ELR (cell line): Measurements from ENCODE around the gene NPC1L1.
A peak's percentile ranks its signal among the peaks of the same experiment; 100 is the strongest.

Experiments used
- DNase-seq: peaks from one replicate; pipeline ENCODE4 v3.0.0-alpha.2; 2015; ENCODE audit warnings: low read depth

The NPC1L1 gene

GRCh38 chr7:44498230-44498954, 42.7 kb downstream of the NPC1L1 start:
- no peak for DNase-seq

DNA sequence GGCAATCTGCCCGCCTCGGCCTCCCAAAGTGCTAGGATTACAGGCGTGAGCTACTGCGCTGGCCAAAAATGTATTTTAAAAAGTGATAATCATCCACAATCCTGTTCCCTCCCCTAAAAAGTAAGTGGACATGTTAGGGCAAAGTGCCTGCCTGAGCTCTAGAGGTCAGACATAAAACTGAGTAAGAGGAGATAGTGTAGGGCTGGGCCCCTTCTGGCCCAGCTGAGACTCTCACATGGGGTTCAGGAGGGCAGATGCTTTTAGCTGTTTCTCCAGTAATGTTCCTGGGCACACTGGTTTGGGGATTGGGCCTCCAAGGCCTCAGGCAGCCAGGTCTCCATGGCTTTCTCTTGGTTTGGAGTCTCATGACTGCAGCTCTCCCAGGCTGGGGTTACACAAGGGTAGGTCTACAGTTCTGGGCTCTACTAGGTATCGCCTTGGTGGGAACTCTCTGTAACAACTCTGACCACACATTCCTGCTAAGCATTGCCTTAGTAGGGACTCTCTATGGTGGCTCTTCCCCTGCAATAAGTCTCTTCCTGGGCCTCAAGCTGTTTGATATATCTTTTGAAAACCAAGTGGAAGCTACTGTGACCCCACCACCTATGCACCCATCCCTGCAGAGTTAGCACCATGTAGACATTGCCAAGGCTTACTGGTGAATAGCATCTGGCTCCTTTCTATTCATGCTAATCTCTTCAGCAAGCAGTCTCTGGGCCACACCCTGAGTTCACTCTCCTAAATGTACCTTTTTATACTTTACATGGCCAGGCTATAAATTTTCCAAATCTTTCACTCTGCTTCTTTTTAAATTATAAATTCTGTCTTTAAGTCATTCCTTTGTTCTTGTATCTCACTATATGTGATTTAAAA, 43.7 kb downstream of the NPC1L1 start:
- no peak for DNase-seq

- DNase-seq, result no peak
Measured at GRCh38 chr7:44496385-44496784, 44.7 kb downstream of the NPC1L1 start.

GRCh38 chr7:44494960-44495359, 46.2 kb downstream of the NPC1L1 start:
- no peak for DNase-seq

DNA sequence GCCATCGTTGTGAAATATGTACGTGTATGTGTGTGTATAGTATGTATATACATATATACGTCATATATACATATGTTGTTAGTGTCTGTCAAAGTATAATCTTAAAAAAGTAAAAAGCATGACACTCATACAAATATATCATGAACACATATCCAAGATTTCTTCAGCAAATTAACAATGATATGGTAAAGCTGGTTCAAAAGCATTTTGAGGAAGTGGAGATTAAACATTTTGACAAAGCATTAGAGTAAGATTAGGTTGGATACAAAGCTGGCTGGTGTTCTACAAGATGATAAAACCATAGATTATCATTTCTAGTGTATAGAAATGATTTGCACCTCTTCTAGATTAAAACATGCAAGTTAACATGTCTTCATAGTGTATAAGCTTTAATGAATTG, 49.9 kb downstream of the NPC1L1 start:
- DNase-seq, result no peak

DNA sequence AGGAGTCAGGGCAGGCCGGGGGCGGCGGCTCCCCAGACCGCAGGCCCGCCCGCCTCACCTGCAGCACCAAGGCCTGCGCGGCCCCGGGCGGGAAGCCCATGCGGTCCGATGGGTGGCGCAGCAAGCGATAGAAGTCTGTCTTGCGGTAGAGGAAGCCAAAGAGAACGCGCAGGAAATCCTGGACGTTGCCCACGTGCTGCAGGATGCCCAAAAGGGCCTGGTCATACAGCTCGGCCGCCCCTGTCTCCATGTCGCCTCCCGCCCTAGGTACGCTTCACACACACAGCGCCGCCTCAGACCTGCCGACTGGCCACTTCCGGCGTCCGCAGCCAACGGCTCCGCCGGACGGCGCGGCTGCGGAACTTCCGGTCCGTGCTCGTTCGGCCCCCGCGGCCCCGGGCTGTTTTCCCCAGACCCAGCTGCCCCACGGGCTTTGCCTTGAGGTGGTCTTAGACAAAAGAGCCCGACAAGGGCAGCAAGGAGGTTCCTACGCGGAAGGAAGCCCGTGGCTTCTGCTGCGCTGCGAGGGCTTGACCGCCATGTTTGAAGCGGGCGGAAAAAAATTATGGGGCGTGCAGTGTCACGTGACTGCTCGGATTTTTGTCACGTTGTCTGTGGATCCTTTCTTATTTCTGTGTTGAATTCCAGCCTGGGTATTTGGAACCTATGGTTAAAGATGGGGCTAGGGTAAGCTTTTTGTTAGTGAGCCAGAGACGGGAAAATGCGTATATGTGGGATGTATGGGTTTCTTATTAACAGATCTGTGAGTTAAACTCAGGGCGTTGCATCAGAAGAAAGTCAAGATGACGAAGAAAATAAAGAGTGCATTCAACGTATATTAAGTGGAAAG, 50.6 kb downstream of the NPC1L1 start, which contains the start of gene NUDCD3:
NUDCD3 (minus strand) TSS at position 308 of the 850 bp plus-strand sequence; CDS start at position 250, 58 bp downstream.
- DNase-seq, result peak; percentile 89

DNA sequence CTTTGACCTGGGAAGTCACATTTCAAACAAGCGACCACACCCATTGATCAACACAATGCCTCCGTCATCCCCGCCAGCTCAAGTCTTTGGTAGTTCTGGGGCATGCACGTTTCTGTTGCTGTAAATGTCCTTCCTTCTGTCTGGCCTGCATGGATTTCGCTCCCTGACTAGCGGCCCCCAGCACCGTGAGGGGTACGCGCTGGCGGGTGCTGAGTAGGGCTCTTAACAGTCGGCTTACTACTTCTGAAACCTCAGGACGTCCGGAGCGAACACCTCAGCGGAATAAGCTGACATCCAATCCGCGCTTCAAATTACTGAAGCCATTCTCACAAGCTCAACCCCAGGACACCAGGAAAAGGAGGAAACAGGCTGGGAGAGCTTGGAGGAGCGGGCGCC, 51.2 kb downstream of the NPC1L1 start:
- peak; percentile 66 for DNase-seq

- no peak for DNase-seq
Measured at GRCh38 chr7:44488955-44489354, 52.2 kb downstream of the NPC1L1 start.

DNA sequence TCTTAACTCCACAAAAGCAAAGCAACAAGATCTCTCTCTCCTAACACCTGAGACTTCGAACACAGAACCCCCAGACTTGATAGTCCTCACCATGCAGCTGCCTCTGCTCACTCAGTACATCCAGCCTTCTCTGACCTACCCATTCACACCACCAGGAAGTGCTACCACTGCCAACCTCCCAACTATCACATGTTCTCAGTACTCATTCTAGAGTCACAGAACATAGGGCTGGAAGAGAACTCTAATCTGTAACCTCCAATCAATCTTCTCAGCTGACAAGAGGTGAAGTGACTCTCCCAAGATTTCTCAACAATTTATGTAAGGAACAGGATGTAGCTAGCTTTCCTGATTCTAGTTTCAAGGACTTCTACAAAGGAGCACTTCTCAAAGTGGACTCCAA, 54.4 kb downstream of the NPC1L1 start:
- DNase-seq, result peak; percentile 43

DNA sequence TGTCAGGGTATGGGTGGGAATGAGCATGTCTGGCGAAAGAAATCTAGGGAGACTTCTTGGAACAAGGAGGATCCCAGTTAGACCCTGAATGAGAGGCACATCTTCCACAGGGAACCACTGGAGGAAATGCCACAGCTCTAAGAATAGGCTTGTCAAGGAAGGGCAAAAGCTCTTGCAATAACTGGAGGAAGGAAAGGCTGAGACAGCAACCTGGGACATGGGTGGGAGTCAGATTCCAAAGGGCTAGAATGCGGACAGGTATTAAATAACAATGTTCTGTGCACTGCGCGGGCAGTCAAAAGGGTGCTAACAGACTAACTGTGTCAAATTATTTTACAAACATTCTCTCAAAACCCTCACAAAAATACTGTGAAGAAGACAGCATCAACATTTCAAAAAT, 55.1 kb downstream of the NPC1L1 start:
- DNase-seq, result no peak

DNA sequence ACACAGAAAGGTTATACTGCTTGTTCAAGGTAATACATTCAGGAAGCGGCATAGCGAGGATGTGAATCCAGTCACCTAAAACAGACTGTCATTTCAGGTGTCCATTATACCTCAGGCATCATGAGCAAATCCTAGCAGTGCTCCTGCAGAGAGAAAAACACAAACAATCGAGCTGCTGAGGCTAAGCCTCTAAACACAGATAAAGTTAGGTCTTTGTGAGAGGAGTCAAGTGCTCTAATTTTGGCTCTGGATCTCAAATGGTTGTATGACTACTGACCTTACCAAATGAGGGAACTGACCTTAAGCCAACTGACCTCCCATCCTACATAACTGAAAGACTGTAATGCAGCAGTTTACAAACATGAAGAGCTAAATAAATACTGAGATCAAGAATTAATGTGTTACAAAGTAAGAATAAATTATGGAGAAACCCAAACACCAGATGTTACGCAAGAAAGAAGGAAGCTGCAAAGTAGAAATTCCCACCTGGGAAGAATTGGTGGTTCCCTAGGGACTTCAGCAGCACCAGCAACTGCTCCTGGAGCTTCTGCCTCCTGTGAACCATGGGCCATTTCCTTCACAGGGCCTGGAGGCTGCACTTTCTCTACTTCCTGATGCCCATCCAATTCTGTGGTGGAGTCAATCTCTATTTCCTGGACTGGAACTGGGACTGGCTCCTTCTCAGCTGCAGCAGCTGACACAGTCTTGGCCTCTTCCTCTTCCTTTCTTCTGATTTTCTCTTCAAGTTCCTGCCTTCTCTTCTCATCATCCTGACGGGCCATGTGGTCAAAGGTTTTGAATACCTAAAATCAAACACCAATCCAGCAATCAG, 56.4 kb downstream of the NPC1L1 start:
- DNase-seq, result no peak

GRCh38 chr7:44482502-44483485, 58.3 kb downstream of the NPC1L1 start:
- no peak for DNase-seq

- DNase-seq, result no peak
Measured at GRCh38 chr7:44477938-44478337, 63.2 kb downstream of the NPC1L1 start.

DNA sequence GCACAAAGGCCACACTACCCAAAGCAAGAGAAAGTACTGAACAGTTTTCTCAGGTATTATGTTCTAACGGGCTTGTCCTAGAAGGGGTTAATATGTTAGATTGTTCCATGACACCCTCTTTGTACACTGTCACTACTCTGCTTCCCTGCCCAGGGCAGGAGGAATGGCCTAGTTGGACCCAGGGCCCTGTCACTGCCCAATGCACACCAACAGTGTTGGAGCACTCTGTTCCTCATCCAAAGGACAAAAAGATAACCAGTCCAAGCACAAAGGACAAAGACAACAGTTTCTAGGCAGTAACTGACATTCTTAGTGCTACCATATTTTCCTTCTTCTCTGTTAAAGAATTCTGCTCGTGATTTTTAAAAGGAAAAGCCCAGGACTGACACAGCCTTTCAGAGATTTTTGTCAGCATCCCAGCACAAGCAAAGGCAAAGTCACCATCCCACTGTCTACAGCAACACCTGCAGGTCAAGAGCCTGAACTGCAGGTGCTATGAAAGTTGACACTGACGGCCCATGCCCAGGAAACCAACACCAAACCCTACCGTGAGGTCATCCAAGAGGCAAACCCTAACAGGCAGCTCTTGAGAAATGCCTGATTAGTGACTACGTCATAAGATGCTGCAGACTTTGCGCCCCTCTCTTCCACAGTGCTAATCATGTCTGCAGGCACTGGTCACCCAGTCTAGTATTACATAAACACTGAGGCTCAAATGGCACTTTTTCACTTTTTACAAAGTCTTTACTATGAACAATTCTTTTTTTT, 63.9 kb downstream of the NPC1L1 start:
- peak; percentile 91 for DNase-seq

DNA sequence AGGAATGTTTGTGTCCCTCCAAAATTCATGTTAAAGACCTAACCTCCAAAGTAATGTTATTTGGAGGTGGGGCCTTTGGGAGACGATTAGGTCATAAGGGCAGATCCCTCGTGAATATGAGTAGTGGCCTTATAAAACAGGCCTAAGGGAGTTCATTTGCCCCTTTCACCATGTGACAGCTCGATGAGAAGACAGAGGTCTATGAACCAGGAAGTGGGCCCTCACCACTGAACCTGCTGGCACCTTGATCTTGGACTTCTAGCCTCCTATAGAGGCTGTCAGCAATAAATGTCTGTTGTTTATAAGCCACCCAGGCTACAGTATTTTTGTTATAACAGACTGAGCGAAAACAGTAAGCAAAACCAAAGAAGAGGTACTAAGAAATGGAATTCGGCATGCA, 64.8 kb downstream of the NPC1L1 start:
- DNase-seq, result no peak

DNA sequence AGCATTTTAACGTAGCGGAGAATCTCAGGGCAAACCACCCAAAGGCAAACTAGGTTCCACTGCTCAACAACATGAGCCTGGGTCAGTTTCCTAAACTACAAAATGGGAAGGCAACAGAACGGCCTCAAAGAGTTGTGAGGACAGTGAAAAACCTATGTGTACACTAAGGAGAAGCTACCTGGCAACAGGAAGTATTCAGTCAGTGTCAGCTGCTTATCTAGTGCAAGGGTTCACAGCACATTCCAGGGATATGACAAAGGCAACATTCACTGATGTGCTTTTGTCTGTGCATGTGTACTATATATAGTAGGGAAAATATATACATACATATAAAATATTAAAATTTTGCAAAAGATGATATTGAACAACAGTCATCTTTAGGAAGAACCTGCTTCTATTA, 67.8 kb downstream of the NPC1L1 start:
- peak; percentile 70 for DNase-seq

DNA sequence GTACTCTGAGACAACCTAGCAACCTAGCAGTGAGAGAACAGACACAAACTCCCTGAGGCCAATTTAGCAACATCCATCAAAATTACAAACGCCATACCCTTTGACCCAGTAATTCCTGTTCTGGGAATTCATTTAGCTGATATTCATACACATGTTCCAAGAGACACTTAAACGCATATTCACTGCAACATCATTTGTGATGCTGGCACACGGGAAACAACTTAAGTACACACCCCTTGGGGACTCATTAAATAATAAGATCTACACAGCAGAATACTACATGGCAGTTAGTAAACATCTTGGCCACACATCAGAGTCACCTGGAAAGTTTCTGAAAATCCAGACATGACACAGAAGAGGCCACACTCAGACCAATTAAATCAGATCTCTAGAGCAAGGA, 68.3 kb downstream of the NPC1L1 start:
- no peak for DNase-seq

DNA sequence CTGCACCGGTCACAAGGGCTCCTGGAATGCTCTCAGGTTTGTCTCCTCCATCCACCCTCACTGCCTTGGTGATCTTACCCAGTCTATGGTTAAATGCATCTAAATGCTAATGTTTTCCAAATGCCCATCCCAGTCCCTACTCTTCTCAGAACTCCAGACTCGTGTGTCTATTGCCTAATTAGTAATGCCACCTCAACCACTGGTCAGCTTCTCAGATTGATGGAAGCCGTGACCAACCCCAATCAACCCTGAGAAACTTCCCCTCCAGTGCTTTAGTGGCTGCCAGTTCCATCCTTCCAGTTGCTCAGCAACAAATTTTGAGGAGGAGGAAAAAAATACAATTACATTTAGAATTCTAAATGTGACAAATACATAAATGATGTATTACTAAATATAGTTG, 69.3 kb downstream of the NPC1L1 start:
- no peak for DNase-seq

GRCh38 chr7:44471436-44471835, 69.7 kb downstream of the NPC1L1 start:
- no peak for DNase-seq
